HepG2 (cell line): ENCODE data around the gene TYMS. TPM values are rescaled to one million over a fixed set of nuclear protein-coding genes. Genes with fewer than 3 reads are reported as not detected.
A peak's percentile ranks its signal among the peaks of the same experiment; 100 is the strongest.

Experiments
- ATAC-seq: fragments of 200-7000 bp; cut with Tn5 transposase; 3 replicates; pipeline ENCODE4 v1.9.1; 2020; ENCODE audit warnings: mild to moderate bottlenecking, moderate library complexity
- BruUV-seq: library from RNA; stranded (reverse); fragments of 400-500 nt; replicated peaks from 2 replicates; lab custom pipeline; 2021; lab: Mats Ljungman, UMichigan
- CTCF ChIA-PET: fragments of 300-600 bp; formaldehyde crosslinking; extraction: SDS; loops from one replicate; lab custom pipeline; 2021; ENCODE audit warnings: low total read pairs, inconsistent platforms, low intra/inter-chr PET ratio; lab: Yijun Ruan, JAX
- POLR2A ChIA-PET: fragments of 350-600 bp; sonication (Branson Sonifier 250); formaldehyde crosslinking; loops from one replicate; lab custom pipeline; 2020; ENCODE audit warnings: antibody characterized with exemption, inconsistent platforms; lab: Yijun Ruan, JAX
- DNase-seq: peaks from one replicate; pipeline ENCODE4 v3.0.0-alpha.2; 2015; ENCODE audit warnings: low spot score
- FAIRE-seq: peaks from 3 replicates; lab custom pipeline; 2011; peaks lifted over from hg19 to GRCh38; lab: Jason Lieb, UNC
- H2AFZ ChIP-seq: one replicate; pipeline ENCODE4 v1.6.1; 2011; ENCODE audit warnings: low read length, inconsistent platforms
- H3K27ac ChIP-seq: fragments of 300-600 bp; 3 replicates; pipeline ENCODE4 v1.8.0; 2011; ENCODE audit warnings: mixed run types, mild to moderate bottlenecking, mixed read lengths, low read length, inconsistent platforms; ENCODE audit not compliant: insufficient read depth; ENCODE audit errors: extremely low read length
- H3K27me3 ChIP-seq, 2 experiments: fragments of 200-600 bp in 1 of 2; 2 replicates in 1 of 2; 3 replicates in 1 of 2; pipeline versions ENCODE4 v1.6.0 to v1.8.0; 2011; ENCODE audit warnings: low read length in 2 of 2, mild to moderate bottlenecking in 2 of 2, moderate library complexity in 2 of 2, inconsistent platforms in 1 of 2; ENCODE audit not compliant: insufficient read depth in 2 of 2, control insufficient read depth in 1 of 2
- H3K36me3 ChIP-seq, 2 experiments: fragments of 200-600 bp in 1 of 2; replicated peaks in 1 of 2; 2 replicates in 1 of 2; 3 replicates in 1 of 2; pipeline versions ENCODE4 v1.5.1 to v1.8.0; 2011; ENCODE audit warnings: low read length in 2 of 2, inconsistent platforms in 1 of 2; ENCODE audit not compliant: insufficient read depth in 2 of 2, control insufficient read depth in 1 of 2
- H3K4me1 ChIP-seq: 2 replicates; pipeline ENCODE4 v1.5.1; 2012; ENCODE audit warnings: low read length, inconsistent platforms; ENCODE audit not compliant: insufficient read depth
- H3K4me2 ChIP-seq: 2 replicates; pipeline ENCODE4 v1.6.0; 2011; ENCODE audit warnings: low read depth, low read length, inconsistent platforms
- H3K4me3 ChIP-seq, 3 experiments: fragments of 200-600 bp in 1 of 3; sonication (generic), shearing (Covaris generic) in 1 of 3; replicated peaks in 1 of 3; 2 replicates each; pipeline ENCODE4 v1.5.1; 2011 to 2016; ENCODE audit warnings: low read length in 3 of 3, inconsistent platforms in 2 of 3, low read depth in 2 of 3, mild to moderate bottlenecking in 2 of 3, control low read depth in 1 of 3, mixed read lengths in 1 of 3; ENCODE audit not compliant: insufficient read depth in 1 of 3
- H3K79me2 ChIP-seq: one replicate; pipeline ENCODE4 v1.6.1; 2011; ENCODE audit warnings: low read length, inconsistent platforms; ENCODE audit not compliant: insufficient read depth
- H3K9ac ChIP-seq: 2 replicates; pipeline ENCODE4 v1.6.0; 2011; ENCODE audit warnings: mild to moderate bottlenecking, low read depth, low read length, inconsistent platforms; ENCODE audit not compliant: insufficient read depth
- H3K9me3 ChIP-seq: 2 replicates; pipeline ENCODE4 v1.5.1; 2012; ENCODE audit warnings: mild to moderate bottlenecking, low read length
- H4K20me1 ChIP-seq: 2 replicates; pipeline ENCODE4 v1.6.0; 2011; ENCODE audit warnings: inconsistent platforms, mild to moderate bottlenecking, low read length, moderate library complexity; ENCODE audit not compliant: insufficient read depth
- HNF1A ChIP-seq, 2 experiments: sonication (generic) in 1 of 2; formaldehyde crosslinking in 1 of 2; IDR thresholded peaks; 2 replicates each; pipeline versions ENCODE4 v1.4.0 to v1.6.1; 2016 to 2020; ENCODE audit warnings: borderline replicate concordance in 1 of 2, low read depth in 1 of 2, mild to moderate bottlenecking in 1 of 2, missing genetic modification reagents in 1 of 2
- NFAT5 ChIP-seq: sonication (generic); formaldehyde crosslinking; IDR thresholded peaks from 2 replicates; pipeline ENCODE4 v1.4.0; 2020; ENCODE audit warnings: missing genetic modification reagents
- RBM22 ChIP-seq: fragments of 200-400 bp; formaldehyde crosslinking; optimal IDR thresholded peaks from 2 replicates; pipeline ENCODE3; 2017; ENCODE audit warnings: mild to moderate bottlenecking, low read length, moderate library complexity
- ZBTB38 ChIP-seq: sonication (generic); formaldehyde crosslinking; IDR thresholded peaks from 2 replicates; pipeline ENCODE4 v1.5.1; 2020; ENCODE audit warnings: mild to moderate bottlenecking, missing genetic modification reagents
- WGBS: methylation state at CpG from one replicate; pipeline ENCODE4 v1.1.6; 2017; ENCODE audit warnings: low lambda C conversion rate; 5-methylcytosine and 5-hydroxymethylcytosine counted together
- in situ Hi-C: cut with HindIII; loops from 2 replicates; pipeline ENCODE4 v1.10.0; 2017; ENCODE audit warnings: low pct_unique_long_range_greater_than_20kb; ENCODE audit not compliant: extremely low pct_ligation_motif_present
- intact Hi-C: fragments of 100-400 bp; cut with micrococcal nuclease; formaldehyde crosslinking; loops from one replicate; pipeline ENCODE4 v1.10.0; 2022; ENCODE audit not compliant: unreplicated experiment
- polyA plus RNA-seq, 8 experiments: library from polyadenylated mRNA; depleted of rRNA in 3 of 8; stranded (reverse) in 7 of 8; unstranded in 1 of 8; fragments of >200 nt; fragmentation: Illumina TruSeq in 4 of 8; extraction: Trizol in 4 of 8; gene quantifications; 2 replicates each; pipeline versions ENCODE4 v1.2.1 to v1.2.3, GENCODE V29; 2011 to 2016; ENCODE audit warnings: low read depth in 4 of 8, missing spikeins in 1 of 8, mixed read lengths in 1 of 8; ENCODE audit not compliant: insufficient read depth in 1 of 8
- total RNA-seq, 5 experiments: library from RNA; depleted of rRNA; stranded (reverse); fragments of >200 nt; fragmentation: Illumina TruSeq; extraction: Trizol; gene quantifications; 2 replicates each; pipeline ENCODE4 v1.2.3, GENCODE V29; 2016; ENCODE audit warnings: low read depth in 1 of 5
- TF ChIP-seq, protein P1 (sequence below): sonication (generic); formaldehyde crosslinking; IDR thresholded peaks from 2 replicates; pipeline ENCODE4 v1.9.0; 2022; ENCODE audit warnings: missing genetic modification reagents, mild to moderate bottlenecking, borderline replicate concordance

The TYMS gene
- total and polyA plus RNA-seq, 2 of the 13 experiments (the other 11 are each of a cell fraction or from before 2014, with no cell fraction given), result 80.1 to 106 TPM

- Histone ChIP-seq H3K9ac (no peak overlapping the region), H3K79me2 (no peaks in the 10 kb centered on the region), H3K4me2 (no peak overlapping the region), H4K20me1 (peaks cover 3% of the 10 kb centered on the region; the same call in 1 of the 2 replicates), H2AFZ (no peak overlapping the region), H3K27me3 (no peaks in the 10 kb centered on the region), H3K9me3 (no peaks in the 10 kb centered on the region), H3K36me3 (peaks cover 30 to 84% of the 10 kb centered on the region in 2 experiments), H3K27ac (no peak overlapping the region), H3K4me1 (no peaks in the 10 kb centered on the region), H3K4me3 (no peak overlapping the region)
- WGBS, result 97% methylated on average over 3 of the region's 3 CpGs
- in situ Hi-C loops, result no loop called here
- intact Hi-C loops, result no loop called here
- FAIRE-seq (no peak), ATAC-seq (no peak), DNase-seq (no peak)
- ChIA-PET POLR2A (interaction anchor here (1.1 kb wide), 1 partner anchor 18 kb away, joined by 4 read pairs; no protein-coding TSS in a partner anchor), CTCF (no interaction called here)
- no TSS peak for BruUV-seq
- TF ChIP-seq RBM22, result peak; percentile 48
- TF ChIP-seq, protein P1, sequence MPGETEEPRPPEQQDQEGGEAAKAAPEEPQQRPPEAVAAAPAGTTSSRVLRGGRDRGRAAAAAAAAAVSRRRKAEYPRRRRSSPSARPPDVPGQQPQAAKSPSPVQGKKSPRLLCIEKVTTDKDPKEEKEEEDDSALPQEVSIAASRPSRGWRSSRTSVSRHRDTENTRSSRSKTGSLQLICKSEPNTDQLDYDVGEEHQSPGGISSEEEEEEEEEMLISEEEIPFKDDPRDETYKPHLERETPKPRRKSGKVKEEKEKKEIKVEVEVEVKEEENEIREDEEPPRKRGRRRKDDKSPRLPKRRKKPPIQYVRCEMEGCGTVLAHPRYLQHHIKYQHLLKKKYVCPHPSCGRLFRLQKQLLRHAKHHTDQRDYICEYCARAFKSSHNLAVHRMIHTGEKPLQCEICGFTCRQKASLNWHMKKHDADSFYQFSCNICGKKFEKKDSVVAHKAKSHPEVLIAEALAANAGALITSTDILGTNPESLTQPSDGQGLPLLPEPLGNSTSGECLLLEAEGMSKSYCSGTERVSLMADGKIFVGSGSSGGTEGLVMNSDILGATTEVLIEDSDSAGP (CRISPR knock-in tag), result no peak
These were observed 19.3 kb downstream of the TYMS start for GRCh38 chr18:676736-677135.

GRCh38 chr18:677145-677544 lies 19.7 kb downstream of the TYMS start:
- H3K27ac ChIP-seq, result no peak overlapping the region
- intact Hi-C loops (no loop called here), in situ Hi-C loops (no loop called here)
- no peaks in the 10 kb centered on the region for H3K9me3 ChIP-seq
- H3K4me1 ChIP-seq, result peaks cover 1% of the 10 kb centered on the region; the same call in 1 of the 2 replicates
- no peaks in the 10 kb centered on the region for H3K79me2 ChIP-seq
- CTCF ChIA-PET, result no interaction called here
- no TSS peak for BruUV-seq
- no peak overlapping the region for H3K4me2 ChIP-seq
- H3K9ac ChIP-seq, result no peak overlapping the region
- peaks cover 32 to 84% of the 10 kb centered on the region in 2 experiments for H3K36me3 ChIP-seq
- no peaks in the 10 kb centered on the region for H3K27me3 ChIP-seq
- no peak overlapping the region for H2AFZ ChIP-seq
- no peak overlapping the region for H3K4me3 ChIP-seq
- H4K20me1 ChIP-seq, result peaks cover 3% of the 10 kb centered on the region; the same call in 1 of the 2 replicates
- WGBS, result 90% methylated on average over 4 of the region's 4 CpGs
- FAIRE-seq (no peak), DNase-seq (no peak), ATAC-seq (no peak)
- POLR2A ChIA-PET, result interaction anchor here (1.1 kb wide), 1 partner anchor 19 kb away, joined by 4 read pairs; no protein-coding TSS in a partner anchor
- no peak for TF ChIP-seq ZBTB38
- no peak for TF ChIP-seq HNF1A (IDR thresholded peaks at IDR 0.05; ENCODE audit: low read depth)
- no peak for TF ChIP-seq HNF1A (CRISPR knock-in tag; IDR thresholded peaks at IDR 0.05; ENCODE audit: borderline replicate concordance)
- TF ChIP-seq NFAT5 (CRISPR knock-in tag), result no peak
